ENCODE results near the gene UBE3B. TPM values are rescaled to one million over a fixed set of nuclear protein-coding genes. Genes with fewer than 3 reads are reported as not detected.

Gene UBE3B
- total RNA-seq, 1 experiment from 2014 or later, result 38.4 TPM

GRCh38 chr12:109547286-109547685, 69.9 kb downstream of the UBE3B start:
- no peaks in the 10 kb centered on the region for H3K36me3 ChIP-seq (ENCODE audit: control insufficient read depth, insufficient read depth, low read length)
- CTCF ChIA-PET, result no interaction called here
- Mint-ChIP-seq H3K27ac (ENCODE audit: unreplicated experiment) (no peak overlapping the region), H3K27me3 (ENCODE audit: insufficient read depth, unreplicated experiment) (peaks cover 4% of the 10 kb centered on the region), H3K4me3 (ENCODE audit: unreplicated experiment) (no peak overlapping the region), H3K4me1 (ENCODE audit: low read depth, unreplicated experiment) (no peaks in the 10 kb centered on the region), H3K36me3 (ENCODE audit: insufficient read depth, unreplicated experiment) (no peaks in the 10 kb centered on the region), H3K9me3 (ENCODE audit: unreplicated experiment) (no peaks in the 10 kb centered on the region)
- intact Hi-C loops (cut with micrococcal nuclease; ENCODE audit: unreplicated experiment), result no loop called here
- no peaks in the 10 kb centered on the region; the same call in 1 of the 2 replicates for H3K4me1 ChIP-seq
- no peaks in the 10 kb centered on the region for H3K27me3 ChIP-seq (replicated peaks; ENCODE audit: control insufficient read depth, insufficient read depth, low read length)
- no peak for TF ChIP-seq CTCF (IDR thresholded peaks at IDR 0.05; ENCODE audit: insufficient read depth in 1 of 2, low read depth in 1 of 2, low read length in 1 of 2, severe bottlenecking in 1 of 2, unreplicated experiment in 1 of 2)
- H3K4me3 ChIP-seq (ENCODE audit: low read depth, low read length), result no peak overlapping the region
- no peaks in the 10 kb centered on the region for H3K9me3 ChIP-seq
- BruUV-seq (replicated peaks), result no TSS peak
- DNase-seq, result no peak
- POLR2A ChIA-PET, result no interaction called here

DNA sequence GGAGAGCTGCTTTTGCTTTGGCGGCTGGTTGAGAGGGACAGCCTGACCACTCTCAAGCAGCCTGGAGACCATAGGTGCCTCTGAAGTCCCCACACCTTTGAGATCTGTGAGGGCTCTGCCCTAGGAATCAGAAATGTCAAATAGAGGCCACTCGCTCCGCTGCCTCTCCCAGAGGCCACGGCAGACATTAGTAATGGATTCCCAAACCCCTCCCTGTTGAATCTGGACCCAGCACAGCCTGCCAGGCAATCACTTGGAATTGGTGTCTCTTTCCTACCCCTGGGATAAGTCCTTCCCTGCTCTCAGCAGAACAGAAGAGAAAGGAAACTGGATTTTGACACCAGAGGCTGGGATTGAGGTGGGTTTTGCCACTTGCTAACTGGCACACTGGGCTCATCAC, 70.8 kb downstream of the UBE3B start:
- no peak for TF ChIP-seq CTCF (IDR thresholded peaks at IDR 0.05; ENCODE audit: insufficient read depth in 1 of 2, low read depth in 1 of 2, low read length in 1 of 2, severe bottlenecking in 1 of 2, unreplicated experiment in 1 of 2)
- Mint-ChIP-seq H3K27ac (ENCODE audit: unreplicated experiment) (no peak overlapping the region), H3K27me3 (ENCODE audit: insufficient read depth, unreplicated experiment) (peaks cover 4% of the 10 kb centered on the region), H3K4me1 (ENCODE audit: low read depth, unreplicated experiment) (no peaks in the 10 kb centered on the region), H3K36me3 (ENCODE audit: insufficient read depth, unreplicated experiment) (no peaks in the 10 kb centered on the region), H3K9me3 (ENCODE audit: unreplicated experiment) (no peaks in the 10 kb centered on the region), H3K4me3 (ENCODE audit: unreplicated experiment) (no peak overlapping the region)
- BruUV-seq (replicated peaks), result no TSS peak
- CTCF ChIA-PET, result no interaction called here
- no peaks in the 10 kb centered on the region; the same call in 1 of the 2 replicates for H3K4me1 ChIP-seq
- H3K36me3 ChIP-seq (ENCODE audit: control insufficient read depth, insufficient read depth, low read length), result no peaks in the 10 kb centered on the region
- H3K27me3 ChIP-seq (replicated peaks; ENCODE audit: control insufficient read depth, insufficient read depth, low read length), result no peaks in the 10 kb centered on the region
- no peak for DNase-seq
- no peak overlapping the region for H3K4me3 ChIP-seq (ENCODE audit: low read depth, low read length)
- H3K9me3 ChIP-seq, result no peaks in the 10 kb centered on the region
- intact Hi-C loops (cut with micrococcal nuclease; ENCODE audit: unreplicated experiment), result no loop called here
- POLR2A ChIA-PET, result no interaction called here

GRCh38 chr12:109549613-109550270, 72.3 kb downstream of the UBE3B start:
- Mint-ChIP-seq H3K9me3 (ENCODE audit: unreplicated experiment) (no peaks in the 10 kb centered on the region), H3K27me3 (ENCODE audit: insufficient read depth, unreplicated experiment) (peaks cover 4% of the 10 kb centered on the region), H3K36me3 (ENCODE audit: insufficient read depth, unreplicated experiment) (no peaks in the 10 kb centered on the region), H3K4me3 (ENCODE audit: unreplicated experiment) (no peak overlapping the region), H3K27ac (ENCODE audit: unreplicated experiment) (no peak overlapping the region), H3K4me1 (ENCODE audit: low read depth, unreplicated experiment) (no peaks in the 10 kb centered on the region)
- ChIA-PET POLR2A (interaction anchor here (1.3 kb wide), 1 partner anchor 24 kb away, joined by 4 read pairs; the partner anchor contains the start of gene MVK), CTCF (interaction anchor here (0.7 kb wide), 2 partner anchors 225 to 877 kb away, joined by 3 to 4 read pairs; no protein-coding TSS in a partner anchor)
- Histone ChIP-seq H3K4me3 (ENCODE audit: low read depth, low read length) (no peak overlapping the region), H3K9me3 (no peaks in the 10 kb centered on the region), H3K27me3 (replicated peaks; ENCODE audit: control insufficient read depth, insufficient read depth, low read length) (no peaks in the 10 kb centered on the region), H3K4me1 (no peaks in the 10 kb centered on the region; the same call in 1 of the 2 replicates), H3K36me3 (ENCODE audit: control insufficient read depth, insufficient read depth, low read length) (no peaks in the 10 kb centered on the region)
- no peak for TF ChIP-seq CTCF (IDR thresholded peaks at IDR 0.05; ENCODE audit: insufficient read depth in 1 of 2, low read depth in 1 of 2, low read length in 1 of 2, severe bottlenecking in 1 of 2, unreplicated experiment in 1 of 2)
- no TSS peak for BruUV-seq (replicated peaks)
- intact Hi-C loops (cut with micrococcal nuclease; ENCODE audit: unreplicated experiment), result no loop called here
- DNase-seq, result no peak

All from Caco-2 (cell line).